HEK293 (cell line): Measurements from ENCODE around the gene GRHL3.

Source experiments
- CTCF ChIP-seq: fragments of 450-650 bp; formaldehyde crosslinking; IDR thresholded peaks from 2 replicates; pipeline ENCODE4 v1.5.1; 2016; ENCODE audit warnings: missing biosample characterization, missing genetic modification characterization
- PBX3 ChIP-seq: sonication (generic); formaldehyde crosslinking; IDR thresholded peaks from 2 replicates; pipeline ENCODE4 v1.8.1; 2022; ENCODE audit warnings: mild to moderate bottlenecking, moderate library complexity, missing genetic modification reagents
- REST ChIP-seq: fragments of 450-650 bp; formaldehyde crosslinking; IDR thresholded peaks from 2 replicates; pipeline ENCODE4 v1.5.1; 2016; ENCODE audit warnings: missing biosample characterization, missing genetic modification characterization
- SP2 ChIP-seq: fragments of 450-650 bp; formaldehyde crosslinking; IDR thresholded peaks from 2 replicates; pipeline ENCODE4 v1.5.1; 2016; ENCODE audit warnings: missing biosample characterization, missing genetic modification characterization
- ZNF274 ChIP-seq, 2 experiments: fragments of 200-500 bp in 1 of 2; fragments of 450-650 bp in 1 of 2; sonication (Bioruptor generic) in 1 of 2; formaldehyde crosslinking in 1 of 2; IDR thresholded peaks; 2 replicates each; pipeline versions ENCODE4 v1.5.1 to v1.6.1; 2014 to 2016; ENCODE audit warnings: borderline replicate concordance in 1 of 2, inconsistent platforms in 1 of 2, low read length in 1 of 2, missing biosample characterization in 1 of 2, missing genetic modification characterization in 1 of 2
- ZNF362 ChIP-seq: fragments of 450-650 bp; formaldehyde crosslinking; IDR thresholded peaks from 2 replicates; pipeline ENCODE4 v1.5.1; 2016; ENCODE audit warnings: missing biosample characterization, missing genetic modification characterization

GRCh38 chr1:24339996-24340395 lies 20.8 kb downstream of the GRHL3 start:
- TF ChIP-seq ZNF274 (IDR thresholded peaks at IDR 0.05; ENCODE audit: low read length) (no peak), ZNF274 (tag by site-specific recombination; IDR thresholded peaks at IDR 0.05; ENCODE audit: borderline replicate concordance) (no peak), PBX3 (CRISPR knock-in tag) (no peak), CTCF (no peak), REST (no peak), ZNF362 (no peak), SP2 (tag by site-specific recombination) (no peak)
